Measurements from ENCODE around the gene ERN1. TPM values are rescaled to one million over a fixed set of nuclear protein-coding genes. Genes with fewer than 3 reads are reported as not detected.

Gene ERN1
- polyA plus RNA-seq, 1 donor from 2014 or later, result 2.3 TPM

DNA sequence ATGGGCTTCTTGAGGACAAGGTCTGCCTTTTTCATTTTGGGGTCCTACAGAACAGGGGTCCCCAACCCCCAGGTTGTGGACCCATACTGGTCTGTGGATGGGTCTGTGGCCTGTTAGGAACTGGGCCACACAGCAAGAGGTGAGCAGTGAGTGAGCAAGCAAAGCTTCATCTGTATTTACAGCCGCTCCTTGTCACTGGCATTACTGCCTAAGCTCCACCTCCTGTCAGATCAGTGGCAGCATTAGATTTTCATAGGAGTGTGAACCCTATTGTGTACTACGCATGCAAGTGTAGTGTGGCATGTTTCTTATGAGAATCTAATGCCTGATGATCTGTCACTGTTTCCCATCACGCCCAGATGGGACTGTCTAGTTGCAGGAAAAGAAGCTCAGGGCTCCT, 33.9 kb downstream of the ERN1 start:
- Histone ChIP-seq H3K27ac (ENCODE audit: low read length) (no peak overlapping the region), H3K9me2 (ENCODE audit: insufficient read depth, low read length) (no peaks in the 10 kb centered on the region), H3K9me3 (ENCODE audit: low read length) (peaks cover 3% of the 10 kb centered on the region), H3F3A (ENCODE audit: insufficient read depth, low read length, poor library complexity, severe bottlenecking) (no peaks in the 10 kb centered on the region), H3K4me3 (ENCODE audit: low read length) (no peak overlapping the region), H3K4me2 (ENCODE audit: low read length) (no peak overlapping the region), H3K27me3 (ENCODE audit: insufficient read depth, low read depth, low read length) (no peaks in the 10 kb centered on the region), H3K79me2 (replicated peaks; ENCODE audit: insufficient read depth, low read length) (no peaks in the 10 kb centered on the region), H3K9ac (ENCODE audit: low read length) (no peak overlapping the region), H4K20me1 (ENCODE audit: insufficient read depth) (no peaks in the 10 kb centered on the region), H3K36me3 (ENCODE audit: insufficient read depth, low read length) (no peaks in the 10 kb centered on the region), H2AFZ (ENCODE audit: low read depth, low read length) (no peak overlapping the region)
- no peak for TF ChIP-seq POLR2AphosphoS5 (IDR thresholded peaks at IDR 0.05)
- TF ChIP-seq TAF1 (IDR thresholded peaks at IDR 0.05; ENCODE audit: low read depth), result no peak
- TF ChIP-seq RAD21 (conservative IDR thresholded peaks at IDR 0.05), result no peak
- TF ChIP-seq, protein P1, sequence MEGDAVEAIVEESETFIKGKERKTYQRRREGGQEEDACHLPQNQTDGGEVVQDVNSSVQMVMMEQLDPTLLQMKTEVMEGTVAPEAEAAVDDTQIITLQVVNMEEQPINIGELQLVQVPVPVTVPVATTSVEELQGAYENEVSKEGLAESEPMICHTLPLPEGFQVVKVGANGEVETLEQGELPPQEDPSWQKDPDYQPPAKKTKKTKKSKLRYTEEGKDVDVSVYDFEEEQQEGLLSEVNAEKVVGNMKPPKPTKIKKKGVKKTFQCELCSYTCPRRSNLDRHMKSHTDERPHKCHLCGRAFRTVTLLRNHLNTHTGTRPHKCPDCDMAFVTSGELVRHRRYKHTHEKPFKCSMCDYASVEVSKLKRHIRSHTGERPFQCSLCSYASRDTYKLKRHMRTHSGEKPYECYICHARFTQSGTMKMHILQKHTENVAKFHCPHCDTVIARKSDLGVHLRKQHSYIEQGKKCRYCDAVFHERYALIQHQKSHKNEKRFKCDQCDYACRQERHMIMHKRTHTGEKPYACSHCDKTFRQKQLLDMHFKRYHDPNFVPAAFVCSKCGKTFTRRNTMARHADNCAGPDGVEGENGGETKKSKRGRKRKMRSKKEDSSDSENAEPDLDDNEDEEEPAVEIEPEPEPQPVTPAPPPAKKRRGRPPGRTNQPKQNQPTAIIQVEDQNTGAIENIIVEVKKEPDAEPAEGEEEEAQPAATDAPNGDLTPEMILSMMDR (IDR thresholded peaks at IDR 0.05; ENCODE audit: poor library complexity, severe bottlenecking), result no peak
- TF ChIP-seq EZH2 (IDR thresholded peaks at IDR 0.05; ENCODE audit: borderline replicate concordance, insufficient read depth, low read length, poor library complexity, severe bottlenecking), result no peak
- TF ChIP-seq, protein P2, sequence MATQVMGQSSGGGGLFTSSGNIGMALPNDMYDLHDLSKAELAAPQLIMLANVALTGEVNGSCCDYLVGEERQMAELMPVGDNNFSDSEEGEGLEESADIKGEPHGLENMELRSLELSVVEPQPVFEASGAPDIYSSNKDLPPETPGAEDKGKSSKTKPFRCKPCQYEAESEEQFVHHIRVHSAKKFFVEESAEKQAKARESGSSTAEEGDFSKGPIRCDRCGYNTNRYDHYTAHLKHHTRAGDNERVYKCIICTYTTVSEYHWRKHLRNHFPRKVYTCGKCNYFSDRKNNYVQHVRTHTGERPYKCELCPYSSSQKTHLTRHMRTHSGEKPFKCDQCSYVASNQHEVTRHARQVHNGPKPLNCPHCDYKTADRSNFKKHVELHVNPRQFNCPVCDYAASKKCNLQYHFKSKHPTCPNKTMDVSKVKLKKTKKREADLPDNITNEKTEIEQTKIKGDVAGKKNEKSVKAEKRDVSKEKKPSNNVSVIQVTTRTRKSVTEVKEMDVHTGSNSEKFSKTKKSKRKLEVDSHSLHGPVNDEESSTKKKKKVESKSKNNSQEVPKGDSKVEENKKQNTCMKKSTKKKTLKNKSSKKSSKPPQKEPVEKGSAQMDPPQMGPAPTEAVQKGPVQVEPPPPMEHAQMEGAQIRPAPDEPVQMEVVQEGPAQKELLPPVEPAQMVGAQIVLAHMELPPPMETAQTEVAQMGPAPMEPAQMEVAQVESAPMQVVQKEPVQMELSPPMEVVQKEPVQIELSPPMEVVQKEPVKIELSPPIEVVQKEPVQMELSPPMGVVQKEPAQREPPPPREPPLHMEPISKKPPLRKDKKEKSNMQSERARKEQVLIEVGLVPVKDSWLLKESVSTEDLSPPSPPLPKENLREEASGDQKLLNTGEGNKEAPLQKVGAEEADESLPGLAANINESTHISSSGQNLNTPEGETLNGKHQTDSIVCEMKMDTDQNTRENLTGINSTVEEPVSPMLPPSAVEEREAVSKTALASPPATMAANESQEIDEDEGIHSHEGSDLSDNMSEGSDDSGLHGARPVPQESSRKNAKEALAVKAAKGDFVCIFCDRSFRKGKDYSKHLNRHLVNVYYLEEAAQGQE (IDR thresholded peaks at IDR 0.05; ENCODE audit: borderline replicate concordance), result no peak
- no peak for TF ChIP-seq EP300 (conservative IDR thresholded peaks at IDR 0.05; ENCODE audit: poor library complexity, severe bottlenecking)

DNA sequence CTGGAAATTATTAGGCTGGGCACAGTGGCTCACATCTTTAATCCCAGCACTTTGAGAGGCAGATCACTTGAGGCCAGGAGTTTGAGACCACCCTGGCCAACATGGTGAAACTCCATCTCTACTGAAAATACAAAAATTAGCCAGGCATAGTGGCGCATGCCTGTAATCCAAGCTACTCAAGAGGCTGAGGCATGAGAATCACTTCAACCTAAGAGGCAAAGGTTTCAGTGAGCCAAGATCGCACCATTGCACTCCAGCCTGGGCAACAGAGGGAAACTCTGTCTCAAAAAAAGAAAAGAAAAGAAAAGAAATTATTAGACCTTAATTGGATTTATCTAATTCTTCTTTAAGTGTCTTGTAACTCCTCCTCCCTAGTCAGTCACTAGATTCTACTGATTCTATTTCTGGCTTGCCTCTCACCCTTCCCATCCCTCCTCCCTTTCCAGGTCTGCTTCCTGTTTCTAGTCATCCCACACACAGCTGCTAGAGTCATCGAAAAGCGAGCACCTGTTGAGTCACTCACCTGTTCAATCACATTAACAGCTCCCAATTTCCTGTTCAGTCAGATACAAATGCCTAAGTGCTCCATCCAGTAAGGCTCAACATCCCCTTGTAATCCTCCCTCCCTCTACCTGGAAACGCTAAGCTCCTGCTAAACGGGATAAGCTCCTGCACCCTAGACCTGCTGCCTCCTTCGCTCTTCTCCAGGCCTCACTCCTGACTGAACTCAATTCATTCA, 34.6 kb downstream of the ERN1 start:
- Histone ChIP-seq H3K79me2 (replicated peaks; ENCODE audit: insufficient read depth, low read length) (no peaks in the 10 kb centered on the region), H3F3A (ENCODE audit: insufficient read depth, low read length, poor library complexity, severe bottlenecking) (no peaks in the 10 kb centered on the region), H4K20me1 (ENCODE audit: insufficient read depth) (no peaks in the 10 kb centered on the region), H2AFZ (ENCODE audit: low read depth, low read length) (no peak overlapping the region), H3K9ac (ENCODE audit: low read length) (no peak overlapping the region), H3K27ac (ENCODE audit: low read length) (no peak overlapping the region), H3K27me3 (ENCODE audit: insufficient read depth, low read depth, low read length) (no peaks in the 10 kb centered on the region), H3K9me3 (ENCODE audit: low read length) (peaks cover 3% of the 10 kb centered on the region), H3K4me2 (ENCODE audit: low read length) (no peak overlapping the region), H3K4me3 (ENCODE audit: low read length) (no peak overlapping the region), H3K9me2 (ENCODE audit: insufficient read depth, low read length) (no peaks in the 10 kb centered on the region), H3K36me3 (ENCODE audit: insufficient read depth, low read length) (no peaks in the 10 kb centered on the region)
- TF ChIP-seq TAF1 (IDR thresholded peaks at IDR 0.05; ENCODE audit: low read depth) (no peak), EP300 (conservative IDR thresholded peaks at IDR 0.05; ENCODE audit: poor library complexity, severe bottlenecking) (no peak), SMC3 (conservative IDR thresholded peaks at IDR 0.05; ENCODE audit: poor library complexity) (no peak)
- TF ChIP-seq, protein P2 (IDR thresholded peaks at IDR 0.05; ENCODE audit: borderline replicate concordance), result no peak

All from neural cell (in vitro differentiated cells).